K562 (cell line): ENCODE data around the gene CSF2RB. TPM values are rescaled to one million over a fixed set of nuclear protein-coding genes. Genes with fewer than 3 reads are reported as not detected.

Experiments
- ATAC-seq: fragments of 200-7000 bp; cut with Tn5 transposase; 3 replicates; pipeline ENCODE4 v1.9.1; 2020; ENCODE audit warnings: moderate library complexity
- BruUV-seq: library from RNA; stranded (reverse); fragments of 400-500 nt; replicated peaks from 2 replicates; lab custom pipeline; 2021; lab: Mats Ljungman, UMichigan
- CTCF ChIA-PET: fragments of 300-600 bp; formaldehyde crosslinking; extraction: SDS; loops from one replicate; lab custom pipeline; 2021; ENCODE audit warnings: low intra/inter-chr PET ratio; lab: Yijun Ruan, JAX
- POLR2A ChIA-PET: fragments of 300-600, 350-650 bp; sonication (Branson Sonifier 250); formaldehyde crosslinking; extraction: SDS; loops from one replicate; lab custom pipeline; 2021; ENCODE audit warnings: antibody characterized with exemption, inconsistent platforms; lab: Yijun Ruan, JAX
- DNase-seq, 4 experiments: peaks; one replicate each; pipeline versions ENCODE4 v3.0.0 to v3.0.0-alpha.2; 2011 to 2018; ENCODE audit warnings: low spot score in 3 of 4, mixed read lengths in 3 of 4; ENCODE audit errors: extremely low read depth in 1 of 4
- FAIRE-seq: peaks from 2 replicates; lab custom pipeline; 2011; peaks lifted over from hg19 to GRCh38; lab: Jason Lieb, UNC
- H2AFZ ChIP-seq: 2 replicates; pipeline ENCODE4 v1.6.0; 2011; ENCODE audit warnings: low read depth, low read length, control low read depth, inconsistent platforms
- H3K27ac ChIP-seq: fragments of 200-600 bp; 3 replicates; pipeline ENCODE4 v1.8.0; 2011; ENCODE audit warnings: low read depth, mild to moderate bottlenecking, control low read depth, inconsistent platforms, low read length, moderate library complexity, mixed read lengths; ENCODE audit errors: extremely low read depth
- H3K27me3 ChIP-seq, 2 experiments: fragments of 300-600 bp in 1 of 2; 2 replicates in 1 of 2; 3 replicates in 1 of 2; pipeline versions ENCODE4 v1.6.0 to v1.8.0; 2011; ENCODE audit warnings: inconsistent platforms in 2 of 2, low read length in 2 of 2, mild to moderate bottlenecking in 1 of 2, mixed read lengths in 1 of 2, moderate library complexity in 1 of 2; ENCODE audit not compliant: control insufficient read depth in 2 of 2, insufficient read depth in 2 of 2
- H3K36me3 ChIP-seq: fragments of 300-600 bp; 3 replicates; pipeline ENCODE4 v1.8.0; 2011; ENCODE audit warnings: mild to moderate bottlenecking, low read length, inconsistent platforms; ENCODE audit not compliant: control insufficient read depth, insufficient read depth
- H3K4me1 ChIP-seq, 2 experiments: fragments of 200-600 bp in 1 of 2; replicated peaks in 1 of 2; 2 replicates in 1 of 2; 3 replicates in 1 of 2; pipeline versions ENCODE4 v1.5.1 to v1.8.0; 2011; ENCODE audit warnings: inconsistent platforms in 2 of 2, low read length in 2 of 2, mild to moderate bottlenecking in 1 of 2, mixed read lengths in 1 of 2, moderate library complexity in 1 of 2; ENCODE audit not compliant: control insufficient read depth in 2 of 2, insufficient read depth in 2 of 2
- H3K4me2 ChIP-seq: 2 replicates; pipeline ENCODE4 v1.6.1; 2011; ENCODE audit warnings: low read length, control low read depth, inconsistent platforms, mixed read lengths; ENCODE audit not compliant: insufficient read depth
- H3K4me3 ChIP-seq: fragments of 200-600 bp; sonication (generic), shearing (Covaris generic); 2 replicates; pipeline ENCODE4 v1.5.1; 2016; ENCODE audit warnings: control low read depth, inconsistent platforms
- H3K79me2 ChIP-seq: fragments of 200-600 bp; 3 replicates; pipeline ENCODE4 v1.8.0; 2011; ENCODE audit warnings: low read length, inconsistent platforms; ENCODE audit not compliant: control insufficient read depth, insufficient read depth
- H3K9ac ChIP-seq, 2 experiments: 2 replicates each; pipeline versions ENCODE4 v1.6.0 to v1.6.1; 2011; ENCODE audit warnings: low read depth in 2 of 2, low read length in 2 of 2, control low read depth in 1 of 2, inconsistent platforms in 1 of 2, mild to moderate bottlenecking in 1 of 2, mixed read lengths in 1 of 2; ENCODE audit not compliant: insufficient read depth in 1 of 2
- H3K9me1 ChIP-seq: one replicate; pipeline ENCODE4 v1.6.0; 2011; ENCODE audit warnings: inconsistent platforms, mild to moderate bottlenecking, low read length, moderate library complexity; ENCODE audit not compliant: control insufficient read depth, insufficient read depth
- H3K9me3 ChIP-seq: replicated peaks from 2 replicates; pipeline ENCODE4 v1.5.1; 2011; ENCODE audit warnings: low read depth, low read length, inconsistent platforms; ENCODE audit not compliant: control insufficient read depth, insufficient read depth
- H4K20me1 ChIP-seq: replicated peaks from 2 replicates; pipeline ENCODE4 v1.6.1; 2011; ENCODE audit warnings: low read length, inconsistent platforms, mixed read lengths; ENCODE audit not compliant: control insufficient read depth, insufficient read depth
- CBFB ChIP-seq: sonication (generic); formaldehyde crosslinking; IDR thresholded peaks from 2 replicates; pipeline ENCODE4 v1.4.0; 2020; ENCODE audit warnings: mild to moderate bottlenecking, missing genetic modification reagents
- MTA1 ChIP-seq: fragments of 450-650 bp; IDR thresholded peaks from 2 replicates; pipeline ENCODE4 v1.6.1; 2017; ENCODE audit warnings: borderline replicate concordance
- PBX2 ChIP-seq, 2 experiments: IDR thresholded peaks in 1 of 2; conservative IDR thresholded peaks in 1 of 2; 2 replicates each; pipeline ENCODE4 v1.6.1; 2016; ENCODE audit warnings: low read depth in 2 of 2, mild to moderate bottlenecking in 1 of 2, missing compliant biosample characterization in 1 of 2, missing genetic modification characterization in 1 of 2, moderate library complexity in 1 of 2
- ZNF224 ChIP-seq: sonication (generic); formaldehyde crosslinking; IDR thresholded peaks from 2 replicates; pipeline ENCODE4 v1.8.0; 2022; ENCODE audit warnings: mild to moderate bottlenecking, missing genetic modification reagents
- ZNF280B ChIP-seq: fragments of 250-450 bp; sonication (Bioruptor Pico); IDR thresholded peaks from 2 replicates; pipeline ENCODE4 v1.5.1; 2021; ENCODE audit warnings: mild to moderate bottlenecking
- ZNF41 ChIP-seq: fragments of 250-450 bp; sonication (Bioruptor Pico); conservative IDR thresholded peaks from 2 replicates; pipeline ENCODE4 v1.4.0; 2020; ENCODE audit warnings: mild to moderate bottlenecking
- ZNF589 ChIP-seq: fragments of 200-800 bp; sonication (Bioruptor generic); IDR thresholded peaks from 2 replicates; pipeline ENCODE4 v1.6.1; 2016; ENCODE audit warnings: low read depth, missing genetic modification characterization, missing compliant biosample characterization
- WGBS: fragments of 100-300 bp; shearing (Covaris generic); methylation state at CpG from one replicate; pipeline ENCODE4 v1.1.6; 2016; ENCODE audit warnings: low coverage, mixed read lengths; ENCODE audit not compliant: insufficient coverage; ENCODE audit errors: missing lambda C conversion rate; 5-methylcytosine and 5-hydroxymethylcytosine counted together
- in situ Hi-C: fragments of 300-500 bp; cut with MboI; formaldehyde crosslinking; loops from 4 replicates; pipeline ENCODE4 v1.15.0; 2018; ENCODE audit warnings: inconsistent platforms, mixed read lengths
- intact Hi-C: fragments of 100-400 bp; cut with micrococcal nuclease; formaldehyde crosslinking; loops from 2 replicates; pipeline ENCODE4 v1.14.2; 2022
- polyA plus RNA-seq, 8 experiments: library from polyadenylated mRNA; depleted of rRNA in 4 of 8; stranded (reverse) in 5 of 8; unstranded in 3 of 8; fragments of >200 nt; fragmentation: Nextera tagmentation in 2 of 8; fragmentation: Illumina TruSeq in 1 of 8; extraction: Ambion mirVana in 2 of 8; extraction: Trizol in 1 of 8; gene quantifications; 2 replicates each; pipeline versions ENCODE4 v1.2.1 to v1.2.3, GENCODE V29; 2011 to 2014; ENCODE audit warnings: inconsistent platforms in 1 of 8, missing spikeins in 1 of 8
- total RNA-seq, 7 experiments: library from RNA; depleted of rRNA in 6 of 7; stranded (reverse); fragments of >200 nt in 6 of 7; fragmentation: Illumina TruSeq in 2 of 7; extraction: Trizol in 2 of 7; gene quantifications; 2 replicates each; pipeline versions ENCODE4 v1.2.1 to v1.2.3, GENCODE V29; 2011 to 2021; ENCODE audit warnings: low replicate concordance in 1 of 7

The CSF2RB gene
- total and polyA plus RNA-seq, 9 of the 15 experiments (the other 6 are each of a cell fraction or from before 2014, with no cell fraction given), result 0.04 to 1.0 (median 0.36) TPM

- Histone ChIP-seq H3K4me3 (no peak overlapping the region), H3K9ac (no peak overlapping the region), H3K9me3 (no peaks in the 10 kb centered on the region), H3K4me2 (no peak overlapping the region), H4K20me1 (no peaks in the 10 kb centered on the region), H3K27ac (no peak overlapping the region), H3K9me1 (no peaks in the 10 kb centered on the region), H3K4me1 (peaks cover 0 to 5% of the 10 kb centered on the region in 2 experiments; a peak in 1 of 5 replicates), H3K79me2 (no peaks in the 10 kb centered on the region), H3K27me3 (peaks cover 0 to 13% of the 10 kb centered on the region in 2 experiments; a peak in 2 of 5 replicates), H3K36me3 (no peaks in the 10 kb centered on the region), H2AFZ (no peak overlapping the region)
- CTCF ChIA-PET, result no interaction called here
- whole genome bisulfite sequencing, result 14% methylated on average over 8 of the region's 8 CpGs
- TF ChIP-seq ZNF41 (peak; percentile 99), ZNF280B (CRISPR knock-in tag) (no peak), ZNF224 (CRISPR knock-in tag) (no peak), PBX2 (CRISPR knock-in tag; IDR thresholded peaks at IDR 0.05; ENCODE audit: low read depth) (no peak), PBX2 (tag; conservative IDR thresholded peaks at IDR 0.05; ENCODE audit: low read depth) (no peak), ZNF589 (no peak), CBFB (CRISPR knock-in tag) (no peak), MTA1 (no peak)
- FAIRE-seq (no peak), DNase-seq (no peak), ATAC-seq (no peak)
- POLR2A ChIA-PET, result interaction anchor here (0.6 kb wide), 2 partner anchors 42 to 70 kb away, joined by 3 to 4 read pairs; no protein-coding TSS in a partner anchor
- in situ Hi-C loops, result no loop called here
- intact Hi-C loops, result no loop called here
- BruUV-seq, result no TSS peak
Observed at GRCh38 chr22:36902143-36902926, 11.1 kb upstream of the CSF2RB start.
